NCI-H446 (cell line): ENCODE measurements around the gene CLCN1.
"Not testable (repeated sequence)": the region's sequence is repeated elsewhere in the genome, so short reads cannot be mapped to it uniquely, and the experiment has no call there.

Experiments
- DNase-seq, 2 experiments: peaks; one replicate each; lab custom pipeline; 2025; lab: John Stamatoyannopoulos, UW

CLCN1 gene

GRCh38 chr7:143315776-143316175 is at the start of gene CLCN1:
CLCN1 (plus strand) TSS chr7:143316111; CDS start chr7:143316213, 102 bp downstream.
- no peak for DNase-seq

GRCh38 chr7:143269251-143269650 is 46.7 kb upstream of the CLCN1 start:
- DNase-seq: no peak

GRCh38 chr7:143271240-143271639 is 44.7 kb upstream of the CLCN1 start:
- no peak for DNase-seq

- no peak for DNase-seq
These were observed 43.0 kb upstream of the CLCN1 start for GRCh38 chr7:143272871-143273270.

- no peak for DNase-seq
These were observed 36.5 kb upstream of the CLCN1 start for GRCh38 chr7:143279186-143280098.

- DNase-seq: no peak
These were observed 35.8 kb upstream of the CLCN1 start for GRCh38 chr7:143280160-143280559.

GRCh38 chr7:143280566-143280965 is 35.3 kb upstream of the CLCN1 start:
- DNase-seq: no peak

- DNase-seq: no peak
These were observed 34.4 kb upstream of the CLCN1 start for GRCh38 chr7:143281529-143281928.

- no peak for DNase-seq
These were observed 33.8 kb upstream of the CLCN1 start for GRCh38 chr7:143282124-143282523.

GRCh38 chr7:143283381-143283780 is 32.5 kb upstream of the CLCN1 start:
- no peak for DNase-seq

GRCh38 chr7:143284591-143285469 is 31.1 kb upstream of the CLCN1 start, which contains the start of gene TMEM139:
TMEM139 (plus strand) TSS chr7:143284958; CDS start chr7:143285958, 1,000 bp downstream.
- no peak for DNase-seq

GRCh38 chr7:143285470-143285778 is 30.5 kb upstream of the CLCN1 start:
- no peak for DNase-seq

- DNase-seq: no peak
These were observed 29.9 kb upstream of the CLCN1 start for GRCh38 chr7:143285806-143286521.

GRCh38 chr7:143286522-143286890 is 29.4 kb upstream of the CLCN1 start:
- no peak for DNase-seq

- DNase-seq: no peak
These were observed 28.5 kb upstream of the CLCN1 start for GRCh38 chr7:143287339-143287934.

- DNase-seq: peak; percentile 78 to 93
These were observed 27.7 kb upstream of the CLCN1 start, which contains the start of gene CASP2 for GRCh38 chr7:143287935-143288826. CASP2 (plus strand) TSS chr7:143288351; CDS start chr7:143288456, 105 bp downstream.

- peak in 1 of 2 experiments; percentile 14 for DNase-seq
These were observed 27.1 kb upstream of the CLCN1 start for GRCh38 chr7:143288836-143289235.

- DNase-seq: no peak
These were observed 26.5 kb upstream of the CLCN1 start for GRCh38 chr7:143289421-143289820.

- not testable (repeated sequence) for DNase-seq
These were observed 26.0 kb upstream of the CLCN1 start for GRCh38 chr7:143289888-143290287.

- no peak for DNase-seq
These were observed 25.6 kb upstream of the CLCN1 start for GRCh38 chr7:143290293-143290692.

GRCh38 chr7:143292876-143293275 is 23.0 kb upstream of the CLCN1 start:
- DNase-seq: no peak
